HG03280 (cell line): ENCODE results near the gene SLF2.
"Not testable (repeated sequence)": the region's sequence is repeated elsewhere in the genome, so short reads cannot be mapped to it uniquely, and the experiment has no call there.

ENCODE experiments used
- ATAC-seq: cut with Tn5 transposase; IDR thresholded peaks from one replicate; pipeline ENCODE4 v1.9.1; 2021; ENCODE audit warnings: mild to moderate bottlenecking, moderate library complexity; ENCODE audit not compliant: unreplicated experiment

The SLF2 gene

GRCh38 chr10:100877461-100877850 lies 35.3 kb upstream of the SLF2 start:
- no peak for ATAC-seq

DNA sequence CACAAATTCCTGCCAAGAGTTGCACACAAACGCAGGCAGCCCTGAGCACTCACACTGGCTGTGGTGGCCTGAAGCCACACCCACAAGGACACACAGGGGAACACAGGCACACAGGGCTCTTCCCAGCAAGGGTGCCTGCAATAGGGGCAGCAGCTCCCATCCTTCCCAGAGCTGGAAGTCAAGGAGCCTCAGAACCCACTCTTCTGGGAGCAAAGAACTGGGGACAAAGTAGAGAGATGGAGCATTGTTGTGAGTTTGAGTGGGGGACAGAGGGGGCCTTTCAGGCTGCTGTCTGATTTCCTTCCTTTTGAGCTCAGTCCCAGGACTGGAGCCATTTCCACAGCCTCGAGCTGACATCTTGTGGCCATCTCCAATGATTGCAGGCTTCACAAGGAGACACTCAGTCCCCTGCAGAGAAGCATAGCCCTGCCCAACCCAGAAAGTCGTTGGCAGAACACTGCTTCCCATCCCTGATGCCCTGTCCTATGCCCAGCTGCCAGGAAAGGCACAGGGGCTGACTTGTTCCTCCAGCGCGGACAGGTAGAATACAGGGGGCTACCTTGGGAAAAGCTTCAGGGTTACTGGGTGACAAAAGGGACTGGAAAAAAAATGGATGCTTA lies 34.4 kb upstream of the SLF2 start:
- ATAC-seq, result no peak

DNA sequence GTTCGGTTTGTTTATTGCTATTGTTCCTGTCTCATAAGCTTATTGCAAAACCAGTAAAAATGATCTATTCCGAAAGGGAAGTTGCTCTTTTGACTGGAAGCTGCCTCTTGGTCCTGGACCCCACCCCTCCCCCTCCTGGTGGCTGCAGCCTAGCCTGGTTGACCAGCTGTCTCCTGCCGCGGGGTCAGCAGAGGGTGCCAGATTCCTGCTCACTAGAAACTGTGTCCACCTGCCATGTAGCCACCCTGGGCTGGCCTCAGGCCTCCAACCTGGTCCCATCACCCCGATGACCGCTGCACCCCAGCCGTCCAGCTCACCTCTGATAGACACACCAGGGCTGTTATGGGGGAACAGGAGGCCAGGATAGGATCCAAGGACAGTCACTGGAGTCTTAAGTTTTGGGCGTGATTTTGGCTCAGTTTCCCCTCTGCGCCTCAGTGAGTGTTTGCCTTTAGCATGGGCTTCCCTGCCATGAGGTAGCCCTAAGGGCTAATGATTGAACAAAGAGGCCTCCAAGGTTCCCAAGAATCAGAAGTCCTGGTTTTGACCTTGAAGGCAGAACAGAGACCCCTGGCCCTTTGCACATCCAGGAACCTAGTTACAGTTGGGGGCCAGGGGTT lies 32.9 kb upstream of the SLF2 start:
- ATAC-seq, result no peak

DNA sequence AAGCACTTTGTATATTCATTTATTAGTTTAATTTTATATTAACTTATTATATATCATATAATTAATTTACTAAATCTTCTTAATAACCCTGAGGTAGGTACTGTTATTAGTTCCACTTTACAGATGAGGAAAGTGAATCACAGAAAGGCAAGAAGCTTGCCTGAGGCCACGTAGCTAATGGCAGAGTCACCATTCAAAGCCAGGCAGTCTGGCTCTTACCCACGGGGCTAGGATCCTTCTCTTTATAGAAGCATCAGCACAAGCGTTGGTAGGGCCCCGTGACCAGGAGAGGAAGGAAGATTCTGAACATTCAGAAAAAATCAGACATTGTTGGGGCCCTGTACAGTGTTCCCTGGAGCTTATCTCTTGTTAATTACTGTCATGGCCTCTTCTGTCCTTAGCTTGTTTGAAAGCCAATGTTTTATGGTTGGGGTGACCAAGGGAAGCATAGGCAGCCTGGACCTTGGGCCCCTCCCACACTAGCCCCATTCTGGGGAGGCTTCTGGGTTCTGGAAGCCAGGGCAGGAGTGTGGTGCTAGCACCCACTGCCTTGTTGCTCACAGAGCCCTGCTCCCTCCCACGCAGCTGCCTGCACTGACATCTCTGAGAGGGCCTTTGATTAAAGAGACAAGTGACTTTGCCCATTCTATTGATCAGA lies 31.1 kb upstream of the SLF2 start:
- no peak for ATAC-seq

DNA sequence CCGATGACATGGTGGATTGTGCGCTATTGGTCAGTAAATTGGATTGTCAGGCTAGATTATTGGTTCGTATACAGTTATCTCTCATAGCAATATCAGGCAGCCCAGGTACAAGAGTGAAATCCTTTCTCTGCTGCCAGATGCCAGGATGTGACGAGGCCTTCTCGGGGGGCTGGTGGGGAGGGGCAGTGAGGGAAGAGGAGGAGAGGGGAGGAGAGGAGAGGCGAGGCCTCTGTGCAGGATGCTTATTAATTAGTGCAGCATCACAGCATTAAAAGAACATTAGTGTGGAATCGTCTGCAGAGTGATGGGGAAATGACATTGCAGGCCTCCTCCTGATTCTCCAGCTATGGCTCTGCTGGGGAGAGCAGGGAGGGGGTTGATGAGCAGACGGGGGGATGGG lies 30.5 kb upstream of the SLF2 start:
- ATAC-seq, result no peak

- ATAC-seq, result no peak
These were observed 30.0 kb upstream of the SLF2 start for GRCh38 chr10:100882671-100883311.

DNA sequence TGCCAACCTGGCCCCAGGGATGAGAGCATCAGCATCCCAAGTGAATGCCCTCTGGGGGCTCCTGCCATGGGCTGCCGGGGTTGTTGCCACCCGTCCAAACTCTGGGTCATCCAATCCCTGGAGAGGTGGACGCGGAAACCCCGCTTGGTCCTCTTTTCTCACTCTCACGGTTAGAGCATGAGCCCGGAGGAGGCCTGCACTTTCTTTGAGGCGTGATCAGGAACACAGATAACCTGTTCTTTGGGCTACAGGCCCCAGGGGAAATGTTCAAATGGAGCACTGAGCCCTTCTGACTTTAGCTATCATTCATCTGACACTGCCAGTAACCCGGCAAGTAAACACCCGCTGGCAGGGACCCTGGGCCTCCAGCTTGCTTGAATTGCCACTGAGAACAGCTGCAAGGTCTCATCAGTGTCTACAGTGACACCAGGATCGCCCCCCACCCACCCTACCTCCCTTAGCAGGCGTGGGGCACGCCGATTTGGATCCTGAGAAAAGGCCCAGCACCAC lies 29.4 kb upstream of the SLF2 start:
- ATAC-seq, result no peak

GRCh38 chr10:100885611-100886010 lies 27.2 kb upstream of the SLF2 start:
- not testable (repeated sequence) for ATAC-seq

DNA sequence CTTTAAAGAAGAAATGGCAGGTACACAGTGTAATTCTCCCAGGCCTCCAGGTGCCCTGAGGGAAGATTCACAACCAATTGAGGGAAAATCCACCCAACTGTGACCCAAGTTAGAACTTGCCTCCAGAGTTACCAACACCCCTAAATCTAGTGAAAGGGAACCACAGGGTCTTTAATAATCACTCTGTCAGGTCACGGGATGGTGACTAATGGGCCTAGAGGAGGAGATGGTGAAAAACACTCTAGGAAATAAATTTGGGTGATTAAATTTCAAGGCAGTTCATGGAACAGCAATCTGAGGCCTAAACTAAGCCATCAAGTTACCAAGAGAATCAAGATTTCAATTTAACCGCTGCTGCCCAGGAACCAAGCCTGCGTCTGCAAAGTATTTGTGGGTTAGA lies 26.7 kb upstream of the SLF2 start:
- ATAC-seq, result no peak

GRCh38 chr10:100886521-100886920 lies 26.2 kb upstream of the SLF2 start:
- ATAC-seq, result no peak

- ATAC-seq, result no peak
These were observed 25.8 kb upstream of the SLF2 start for GRCh38 chr10:100886963-100887362.

DNA sequence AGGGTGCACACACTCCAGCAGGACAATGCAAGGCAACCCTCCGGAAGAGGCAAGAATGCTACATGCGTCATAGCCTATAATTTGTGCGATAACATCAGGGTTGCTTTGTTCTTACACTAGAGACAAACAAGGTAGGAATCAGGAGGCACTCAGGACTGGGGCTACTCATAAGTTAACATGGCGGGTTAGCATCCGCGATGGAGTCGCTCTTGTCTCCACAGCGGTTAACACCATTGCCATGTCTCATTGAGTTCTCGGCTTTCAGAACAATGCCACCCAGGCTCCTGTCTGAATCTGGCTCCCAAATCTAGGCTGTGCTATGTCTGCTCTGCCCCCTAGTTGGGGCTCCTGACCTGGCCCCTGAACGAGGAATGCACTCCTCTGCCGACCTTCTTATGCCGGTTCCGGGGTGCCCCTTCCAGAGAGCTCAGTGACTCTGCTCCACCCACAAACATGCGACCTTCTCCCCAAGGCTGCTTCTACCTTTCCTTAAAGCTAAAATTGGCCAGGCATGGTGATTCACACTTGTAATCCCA lies 24.9 kb upstream of the SLF2 start:
- ATAC-seq, result no peak

GRCh38 chr10:100888957-100889356 lies 23.8 kb upstream of the SLF2 start:
- no peak for ATAC-seq

GRCh38 chr10:100889546-100889945 lies 23.2 kb upstream of the SLF2 start:
- ATAC-seq, result no peak

- ATAC-seq, result no peak
These were observed 22.6 kb upstream of the SLF2 start for GRCh38 chr10:100890141-100890672.

GRCh38 chr10:100890673-100891317 lies 22.0 kb upstream of the SLF2 start:
- no peak for ATAC-seq

GRCh38 chr10:100894033-100894432 lies 18.7 kb upstream of the SLF2 start:
- no peak for ATAC-seq

DNA sequence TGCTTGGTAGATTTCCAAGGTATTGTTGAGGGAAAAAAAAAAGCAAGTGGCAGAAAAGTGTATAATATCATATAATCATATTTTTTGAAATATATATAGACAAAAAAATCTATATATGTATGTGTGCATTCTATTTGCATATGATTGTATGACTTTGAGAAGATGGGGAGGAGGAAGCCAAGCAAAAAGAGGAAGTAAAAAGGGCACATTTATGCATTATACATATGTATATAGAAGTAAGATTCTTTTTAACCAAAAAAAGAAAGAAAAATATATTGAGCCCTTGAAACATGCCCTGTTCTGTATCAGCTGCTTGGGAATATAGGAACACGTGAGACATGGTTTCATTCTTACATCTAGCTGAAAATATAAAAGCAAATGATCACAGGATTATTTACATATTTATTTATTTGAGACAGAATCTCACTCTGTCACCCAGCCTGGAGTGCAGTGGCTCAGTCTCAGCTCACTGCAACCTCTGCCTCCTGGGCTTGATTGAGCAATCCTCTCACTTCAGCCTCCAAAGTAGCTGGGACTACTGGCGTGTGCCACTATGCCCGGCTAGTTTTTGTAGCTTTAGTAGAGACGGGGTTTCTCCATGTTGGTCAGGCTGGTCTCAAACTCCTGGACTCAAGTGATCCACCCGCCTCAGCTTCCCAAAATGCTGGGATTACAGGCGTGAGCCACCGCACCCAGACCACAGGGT lies 18.0 kb upstream of the SLF2 start:
- no peak for ATAC-seq

- no peak for ATAC-seq
These were observed 17.4 kb upstream of the SLF2 start for GRCh38 chr10:100895346-100895745.

- ATAC-seq, result no peak
These were observed 16.9 kb upstream of the SLF2 start for GRCh38 chr10:100895896-100896295.
